IMR-90 (cell line): ENCODE measurements around the gene ZNF436. TPM values are rescaled to one million over a fixed set of nuclear protein-coding genes. Genes with fewer than 3 reads are reported as not detected.

ENCODE experiments used
- ATAC-seq: fragments of 200-7000 bp; cut with Tn5 transposase; 2 replicates; pipeline ENCODE4 v1.9.1; 2020; ENCODE audit warnings: low read depth, mild to moderate bottlenecking, moderate library complexity
- BruUV-seq: library from RNA; stranded (reverse); fragments of 400-500 nt; replicated peaks from 2 replicates; lab custom pipeline; 2021; lab: Mats Ljungman, UMichigan
- CTCF ChIA-PET: fragments of 300-600 bp; formaldehyde crosslinking; extraction: SDS; loops from one replicate; lab custom pipeline; 2021; ENCODE audit warnings: antibody characterized with exemption; lab: Yijun Ruan, JAX
- POLR2A ChIA-PET: fragments of 300-600 bp; sonication (Branson Sonifier 250); formaldehyde crosslinking; loops from one replicate; lab custom pipeline; 2022; ENCODE audit warnings: antibody characterized with exemption; ENCODE audit not compliant: unreplicated experiment; lab: Charles Lee
- DNase-seq: peaks from one replicate; pipeline ENCODE4 v3.0.0; 2013
- H2AFZ ChIP-seq: replicated peaks from 2 replicates; pipeline ENCODE3; 2013; ENCODE audit warnings: low read length, mild to moderate bottlenecking; ENCODE audit not compliant: poor library complexity
- H2AK5ac ChIP-seq: 2 replicates; pipeline ENCODE4 v1.6.1; 2013; ENCODE audit warnings: low read depth, low read length, inconsistent platforms
- H2AK9ac ChIP-seq: replicated peaks from 2 replicates; pipeline ENCODE3; 2013; ENCODE audit warnings: mild to moderate bottlenecking, low read depth, low read length, moderate library complexity; ENCODE audit not compliant: poor library complexity
- H2BK120ac ChIP-seq: 2 replicates; pipeline ENCODE4 v1.6.1; 2013; ENCODE audit warnings: low read depth, low read length, inconsistent platforms
- H2BK15ac ChIP-seq: 3 replicates; pipeline ENCODE4 v1.6.1; 2013; ENCODE audit warnings: low read depth, low read length, inconsistent platforms
- H2BK20ac ChIP-seq: 2 replicates; pipeline ENCODE4 v1.6.1; 2013; ENCODE audit warnings: low read depth, mild to moderate bottlenecking, inconsistent platforms, low read length, moderate library complexity
- H2BK5ac ChIP-seq: 2 replicates; pipeline ENCODE4 v1.6.1; 2013; ENCODE audit warnings: mild to moderate bottlenecking, low read depth, low read length, inconsistent platforms; ENCODE audit not compliant: poor library complexity, severe bottlenecking
- H3K14ac ChIP-seq: replicated peaks from 2 replicates; pipeline ENCODE4 v1.6.1; 2013; ENCODE audit warnings: low read depth, low read length, inconsistent platforms
- H3K18ac ChIP-seq: 2 replicates; pipeline ENCODE4 v1.6.1; 2013; ENCODE audit warnings: low read depth, low read length, control low read depth
- H3K23ac ChIP-seq: 2 replicates; pipeline ENCODE4 v1.6.1; 2013; ENCODE audit warnings: low read depth, low read length, inconsistent platforms
- H3K27ac ChIP-seq: 2 replicates; pipeline ENCODE4 v1.5.1; 2013; ENCODE audit warnings: mild to moderate bottlenecking, control low read depth, low read length; ENCODE audit not compliant: insufficient read depth
- H3K27me3 ChIP-seq: 2 replicates; pipeline ENCODE4 v1.6.1; 2013; ENCODE audit warnings: low read length; ENCODE audit not compliant: control insufficient read depth, insufficient read depth
- H3K36me3 ChIP-seq: 2 replicates; pipeline ENCODE4 v1.6.1; 2013; ENCODE audit warnings: low read length, mixed read lengths; ENCODE audit not compliant: control insufficient read depth, insufficient read depth
- H3K4ac ChIP-seq: 2 replicates; pipeline ENCODE4 v1.6.1; 2013; ENCODE audit warnings: low read depth, low read length, inconsistent platforms
- H3K4me1 ChIP-seq: 2 replicates; pipeline ENCODE4 v1.6.1; 2013; ENCODE audit warnings: low read length, mixed read lengths; ENCODE audit not compliant: control insufficient read depth, insufficient read depth
- H3K4me2 ChIP-seq: 2 replicates; pipeline ENCODE4 v1.6.1; 2013; ENCODE audit warnings: low read depth, mild to moderate bottlenecking, control low read depth, low read length, moderate library complexity
- H3K4me3 ChIP-seq: 2 replicates; pipeline ENCODE4 v1.5.1; 2013; ENCODE audit warnings: low read depth, mild to moderate bottlenecking, control low read depth, low read length, moderate library complexity; ENCODE audit not compliant: insufficient read depth
- H3K56ac ChIP-seq: 2 replicates; pipeline ENCODE4 v1.6.1; 2013; ENCODE audit warnings: low read length, inconsistent platforms; ENCODE audit not compliant: insufficient read depth; ENCODE audit errors: extremely low read depth
- H3K79me1 ChIP-seq, 2 experiments: 2 replicates each; pipeline ENCODE4 v1.6.1; 2013; ENCODE audit warnings: low read length in 2 of 2, inconsistent platforms in 1 of 2, low read depth in 1 of 2
- H3K9ac ChIP-seq: 2 replicates; pipeline ENCODE4 v1.6.1; 2013; ENCODE audit warnings: low read depth, low read length, control low read depth
- H3K9me1 ChIP-seq: 2 replicates; pipeline ENCODE4 v1.6.1; 2013; ENCODE audit warnings: low read length, inconsistent platforms; ENCODE audit not compliant: insufficient read depth
- H3K9me3 ChIP-seq: 2 replicates; pipeline ENCODE4 v1.6.1; 2013; ENCODE audit warnings: low read length; ENCODE audit not compliant: control insufficient read depth, insufficient read depth
- H4K20me1 ChIP-seq: 2 replicates; pipeline ENCODE4 v1.6.1; 2013; ENCODE audit warnings: low read length, inconsistent platforms; ENCODE audit not compliant: insufficient read depth
- H4K5ac ChIP-seq: 2 replicates; pipeline ENCODE4 v1.6.1; 2013; ENCODE audit warnings: mild to moderate bottlenecking, low read depth, low read length, control low read depth
- H4K8ac ChIP-seq, 2 experiments: 2 replicates each; pipeline ENCODE4 v1.6.1; 2013; ENCODE audit warnings: low read depth in 2 of 2, low read length in 2 of 2, control low read depth in 1 of 2, inconsistent platforms in 1 of 2
- H4K91ac ChIP-seq: 2 replicates; pipeline ENCODE4 v1.6.1; 2013; ENCODE audit warnings: low read depth, low read length, inconsistent platforms; ENCODE audit not compliant: insufficient read depth
- CHD1 ChIP-seq: IDR thresholded peaks from 2 replicates; pipeline ENCODE4 v1.6.1; 2012; ENCODE audit warnings: low read depth, low read length, improper control_type of control experiment
- WGBS, 2 experiments: methylation state at CpG; one replicate each; pipeline versions ENCODE4 v1.1.5 to v1.1.7; 2013; ENCODE audit warnings: missing lambda C conversion rate in 2 of 2; ENCODE audit not compliant: insufficient read length in 1 of 2; ENCODE audit errors: extremely low coverage in 2 of 2; 5-methylcytosine and 5-hydroxymethylcytosine counted together
- dilution Hi-C: fragments of 300-500 bp; cut with HindIII; formaldehyde crosslinking; loops from one replicate; pipeline ENCODE4 v1.14.3; 2018; ENCODE audit warnings: low sequenced_read_pairs; ENCODE audit not compliant: unreplicated experiment
- in situ Hi-C: fragments of 300-500 bp; cut with MboI; formaldehyde crosslinking; loops from 3 replicates; pipeline ENCODE4 v1.14.3; 2019; ENCODE audit warnings: low sequenced_read_pairs, inconsistent platforms, mixed read lengths
- intact Hi-C: fragments of 100-400 bp; cut with micrococcal nuclease; formaldehyde crosslinking; loops from 2 replicates; pipeline ENCODE4 v1.10.0; 2022
- polyA plus RNA-seq, 3 experiments: library from polyadenylated mRNA; depleted of rRNA; stranded (reverse); fragments of >200 nt; gene quantifications; 2 replicates each; pipeline ENCODE4 v1.2.3, GENCODE V29; 2012; ENCODE audit warnings: low replicate concordance in 1 of 3
- total RNA-seq: library from RNA; depleted of rRNA; stranded (reverse); fragments of >200 nt; gene quantifications from 2 replicates; pipeline ENCODE4 v1.2.3, GENCODE V29; 2012

Gene ZNF436
- total and polyA plus RNA-seq, 2 of the 4 experiments (the other 2 are of a cell fraction), result 5.3 to 14.3 TPM

- Histone ChIP-seq H2BK120ac (peak overlapping the region; percentile 70; the same call in 1 of the 2 replicates), H3K23ac (peak overlapping the region; percentile 11; the same call in 1 of the 2 replicates), H3K9ac (peak overlapping the region; percentile 51; the same call in 1 of the 2 replicates), H3K4ac (peak overlapping the region; percentile 47; the same call in 1 of the 2 replicates), H2AK9ac (peak overlapping the region; percentile 11), H4K5ac (peak overlapping the region; percentile 7; the same call in 1 of the 2 replicates), H3K4me3 (no peak overlapping the region), H3K9me1 (peaks cover 27% of the 10 kb centered on the region), H3K79me1 (peaks cover 0 to 15% of the 10 kb centered on the region in 2 experiments; a peak in 2 of 4 replicates), H2AFZ (peak overlapping the region; percentile 9), H3K9me3 (no peaks in the 10 kb centered on the region), H3K4me2 (no peak overlapping the region), H3K36me3 (no peaks in the 10 kb centered on the region), H2BK15ac (peak overlapping the region; percentile 0; the same call in 1 of the 3 replicates), H3K56ac (0 out of 2 replicates have a peak overlapping the region, but pooled peaks have one; percentile 30), H2AK5ac (peak overlapping the region; percentile 43; the same call in 1 of the 2 replicates), H4K20me1 (0 out of 2 replicates have a peak, but pooled peaks cover 7% of the 10 kb centered on the region), H4K91ac (peak overlapping the region; percentile 33), H3K4me1 (peaks cover 18% of the 10 kb centered on the region), H2BK5ac (no peak overlapping the region), H3K27ac (peak overlapping the region; percentile 75; the same call in 1 of the 2 replicates), H2BK20ac (peak overlapping the region; percentile 21), H3K27me3 (no peaks in the 10 kb centered on the region), H3K14ac (peak overlapping the region; percentile 41), H3K18ac (peak overlapping the region; percentile 8; the same call in 1 of the 2 replicates), H4K8ac (peak overlapping the region in 1 of 2 experiments; percentile 68; a peak in 3 of 4 replicates)
- intact Hi-C loops, result no loop called here
- POLR2A ChIA-PET, result interaction anchor here (0.7 to 1.4 kb wide), 2 partner anchors 9 to 947 kb away, joined by 3 to 19 read pairs; no protein-coding TSS in a partner anchor
- DNase-seq (no peak), ATAC-seq (no peak)
- in situ Hi-C loops, result no loop called here
- dilution Hi-C loops, result no loop called here
- TF ChIP-seq CHD1, result no peak
- no CpG with 5 or more reads among the region's 8 CpGs for WGBS, 2 experiments
- CTCF ChIA-PET, result interaction anchor here (1.1 to 2.8 kb wide), 2 partner anchors 8 to 18 kb away, joined by 3 to 16 read pairs; no protein-coding TSS in a partner anchor
- BruUV-seq, result no TSS peak
These were observed 25.6 kb upstream of the ZNF436 start for GRCh38 chr1:23395154-23395724.
